ENCODE data around the gene DDOST.

GRCh38 chr1:20686883-20687725 is 25.9 kb upstream of the DDOST start:
- TF ChIP-seq CTCF (IDR thresholded peaks at IDR 0.05) = no peak
- TF ChIP-seq POLR2A (IDR thresholded peaks at IDR 0.05) = no peak
